ENCODE data around the gene TSPY2.
"Not testable (repeated sequence)": the region's sequence is repeated elsewhere in the genome, so short reads cannot be mapped to it uniquely, and the experiment has no call there.

TSPY2 gene

DNA sequence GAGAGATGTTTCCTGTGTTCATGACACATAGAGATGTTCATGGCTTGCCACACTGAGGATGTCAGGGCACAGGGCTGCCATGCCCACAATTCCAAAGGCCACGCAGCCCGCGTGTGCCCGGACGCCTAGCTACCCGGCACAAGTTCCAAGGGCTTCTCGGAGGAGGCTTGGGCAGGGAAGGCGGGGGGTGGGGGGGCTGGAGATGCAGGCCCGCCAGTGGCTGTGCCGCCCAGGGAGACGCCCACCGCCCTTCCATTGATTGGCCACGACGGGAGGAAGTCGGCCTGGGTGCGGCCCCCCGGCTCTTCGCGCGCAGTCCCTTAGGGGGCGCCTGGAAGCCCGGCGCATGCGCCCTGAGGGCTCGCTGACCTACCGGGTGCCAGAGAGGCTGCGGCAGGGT is at the start of gene TSPY2:
Gene TSPY2 (plus strand): TSS at position 301 of the 400 bp plus-strand sequence. CDS start 46 bp downstream, at position 347.
- H3K36me3 Mint-ChIP-seq, H3K27ac Mint-ChIP-seq, CTCF ChIA-PET, H3K4me3 Mint-ChIP-seq, DNase-seq, H3K9me3 Mint-ChIP-seq, H3K27me3 Mint-ChIP-seq, H3K4me1 Mint-ChIP-seq: not testable (repeated sequence)

DNA sequence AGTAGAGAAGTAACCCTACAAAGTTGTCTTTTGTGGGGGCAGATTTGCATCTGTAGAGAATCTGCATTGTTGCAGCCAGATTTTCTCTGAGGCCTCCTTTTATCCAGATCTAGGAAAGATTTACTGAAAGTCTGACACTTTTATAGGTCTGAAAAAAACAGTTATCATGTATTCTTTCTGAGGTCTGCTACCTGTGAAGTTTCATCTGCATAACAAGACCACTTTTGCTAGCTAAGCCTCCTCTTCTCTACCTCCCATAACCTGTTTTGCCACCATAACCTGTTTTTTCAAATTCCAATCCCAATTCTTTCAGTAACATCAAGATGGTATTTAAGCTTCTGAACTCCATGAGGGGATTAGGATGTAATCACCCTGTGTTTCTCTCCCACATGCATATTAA is 36.5 kb upstream of the TSPY2 start:
- H3K27ac Mint-ChIP-seq, H3K27me3 Mint-ChIP-seq, H3K36me3 Mint-ChIP-seq, H3K9me3 Mint-ChIP-seq, CTCF ChIA-PET, DNase-seq, H3K4me3 Mint-ChIP-seq, H3K4me1 Mint-ChIP-seq: not testable (repeated sequence)

DNA sequence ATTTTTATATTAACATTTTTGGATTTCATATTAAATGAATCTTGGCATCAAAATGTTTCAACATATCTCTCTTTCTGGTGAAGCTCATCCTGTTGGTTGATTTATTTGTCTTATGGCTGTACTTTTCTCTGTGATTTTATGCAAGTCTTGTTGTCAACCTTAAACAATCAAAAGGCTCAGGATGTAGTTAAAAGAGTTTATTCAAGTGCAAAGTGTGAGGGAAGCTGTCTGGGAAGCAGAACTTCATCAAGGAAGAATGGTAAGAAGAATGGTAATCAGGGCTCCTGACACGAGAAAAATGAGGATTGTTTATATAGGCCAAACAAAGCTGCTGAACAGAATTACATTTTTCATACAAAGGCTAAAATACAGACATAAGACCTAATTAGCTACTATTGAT is 29.0 kb upstream of the TSPY2 start:
- H3K9me3 Mint-ChIP-seq, H3K4me1 Mint-ChIP-seq, H3K27ac Mint-ChIP-seq, CTCF ChIA-PET, H3K27me3 Mint-ChIP-seq, H3K36me3 Mint-ChIP-seq, DNase-seq, H3K4me3 Mint-ChIP-seq: not testable (repeated sequence)

- CTCF ChIA-PET, H3K9me3 Mint-ChIP-seq, H3K4me3 Mint-ChIP-seq, H3K27ac Mint-ChIP-seq, DNase-seq, H3K4me1 Mint-ChIP-seq, H3K36me3 Mint-ChIP-seq, H3K27me3 Mint-ChIP-seq: not testable (repeated sequence)
Measured at GRCh38 chrY:6269839-6270238, 23.8 kb downstream of the TSPY2 start.
